Measurements from ENCODE around the gene KDSR. TPM values are rescaled to one million over a fixed set of nuclear protein-coding genes. Genes with fewer than 3 reads are reported as not detected.
"Not testable (repeated sequence)": the region's sequence is repeated elsewhere in the genome, so short reads cannot be mapped to it uniquely, and the experiment has no call there.

The KDSR gene
- total RNA-seq, 2 experiments from 2014 or later = 38.2 to 38.4 TPM

DNA sequence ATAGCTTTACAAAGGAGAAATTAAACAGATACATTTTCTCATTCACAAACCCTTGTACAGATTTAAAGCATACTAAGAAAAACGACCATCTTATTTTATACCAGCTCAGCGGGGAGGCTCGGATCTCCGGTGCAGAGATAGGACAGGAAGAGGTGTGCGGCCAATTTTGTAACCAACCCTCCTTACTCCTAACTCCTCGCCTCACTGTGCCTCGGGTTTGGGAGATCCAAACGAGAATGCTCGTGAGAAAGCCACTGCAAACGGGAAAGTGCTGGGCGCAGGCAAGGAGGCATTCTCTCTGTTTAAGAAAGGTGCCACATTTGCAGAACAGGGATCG is 1.2 kb downstream of the KDSR start:
- Mint-ChIP-seq H3K9me3 (ENCODE audit: insufficient read depth) (peaks cover 7% of the 10 kb centered on the region), H3K27me3 (ENCODE audit: low read depth) (no peaks in the 10 kb centered on the region), H3K4me3 (peak overlapping the region; percentile 81), H3K27ac (peak overlapping the region; percentile 60), H3K4me1 (ENCODE audit: low read depth) (peaks cover 39% of the 10 kb centered on the region), H3K36me3 (ENCODE audit: low read depth) (peaks cover 35% of the 10 kb centered on the region)
- ChIA-PET CTCF (interaction anchor here (0.5 to 3.9 kb wide), 12 partner anchors 25 to 349 kb away, joined by 3 to 32 read pairs (median 4); partner anchors contain the start of gene VPS4B), POLR2A (interaction anchor here (0.7 to 1.5 kb wide), 10 partner anchors 15 to 211 kb away, joined by 3 to 10 read pairs (median 4); partner anchors contain the start of gene VPS4B)
- DNase-seq = peak; percentile 43
- ATAC-seq = peak; percentile 11

DNA sequence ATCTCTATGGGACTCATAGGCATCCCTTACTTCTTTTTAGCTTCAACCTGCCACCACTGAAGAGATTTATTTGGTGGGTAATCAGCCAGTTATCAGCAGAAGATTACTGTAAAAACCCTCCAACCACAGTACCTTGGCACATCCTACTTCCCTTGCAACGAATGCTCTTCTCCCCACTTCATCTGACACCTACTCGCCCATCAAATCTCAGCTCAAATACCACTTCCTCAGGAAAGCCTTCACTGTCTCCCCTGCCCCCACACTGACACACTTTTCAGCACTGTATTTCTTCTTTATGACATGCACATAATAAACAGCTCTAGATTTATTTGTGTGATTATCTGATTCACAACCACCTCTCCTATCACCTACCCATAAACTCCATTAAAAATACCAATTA is 3.1 kb downstream of the KDSR start:
- H3K4me1 Mint-ChIP-seq (ENCODE audit: low read depth) = peaks cover 39% of the 10 kb centered on the region

DNA sequence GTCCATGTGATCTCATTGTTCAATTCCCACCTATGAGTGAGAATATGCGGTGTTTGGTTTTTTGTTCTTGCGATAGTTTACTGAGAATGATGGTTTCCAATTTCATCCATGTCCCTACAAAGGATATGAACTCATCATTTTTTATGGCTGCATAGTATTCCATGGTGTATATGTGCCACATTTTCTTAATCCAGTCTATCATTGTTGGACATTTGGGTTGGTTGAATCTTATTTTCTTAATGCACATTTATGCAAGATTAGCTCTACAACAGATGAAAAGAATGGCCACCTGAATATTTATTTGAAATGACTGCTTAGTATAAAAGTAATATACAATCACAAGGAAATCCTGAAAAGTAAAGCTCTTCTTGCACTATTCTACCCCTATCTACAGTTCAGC is 3.6 kb downstream of the KDSR start:
- H3K4me3 Mint-ChIP-seq; H3K27me3 Mint-ChIP-seq (ENCODE audit: low read depth); ATAC-seq; H3K27ac Mint-ChIP-seq; DNase-seq; H3K9me3 Mint-ChIP-seq (ENCODE audit: insufficient read depth): not testable (repeated sequence)
- ChIA-PET POLR2A (interaction anchor here (1.2 to 2.2 kb wide), 3 partner anchors 32 to 59 kb away, joined by 3 to 8 read pairs (median 5); partner anchors contain the start of gene VPS4B), CTCF (interaction anchor here (1.0 to 3.9 kb wide), 7 partner anchors 12 to 231 kb away, joined by 3 to 32 read pairs (median 6); no protein-coding TSS in a partner anchor)
- peaks cover 26% of the 10 kb centered on the region for H3K36me3 Mint-ChIP-seq (ENCODE audit: low read depth)
- H3K4me1 Mint-ChIP-seq (ENCODE audit: low read depth) = peaks cover 35% of the 10 kb centered on the region

More for the DNA sequence above, 3.1 kb downstream of the KDSR start:
- DNase-seq (peak; percentile 65), ATAC-seq (no peak)
- POLR2A ChIA-PET = interaction anchor here (1.2 to 2.2 kb wide), 3 partner anchors 31 to 58 kb away, joined by 3 to 8 read pairs (median 5); partner anchors contain the start of gene VPS4B
- Mint-ChIP-seq H3K27me3 (ENCODE audit: low read depth) (no peaks in the 10 kb centered on the region), H3K9me3 (ENCODE audit: insufficient read depth) (peaks cover 7% of the 10 kb centered on the region), H3K4me3 (peak overlapping the region; percentile 0), H3K36me3 (ENCODE audit: low read depth) (peaks cover 31% of the 10 kb centered on the region), H3K27ac (peak overlapping the region; percentile 10)
- CTCF ChIA-PET = interaction anchor here (1.0 to 3.9 kb wide), 7 partner anchors 13 to 232 kb away, joined by 3 to 32 read pairs (median 6); no protein-coding TSS in a partner anchor

DNA sequence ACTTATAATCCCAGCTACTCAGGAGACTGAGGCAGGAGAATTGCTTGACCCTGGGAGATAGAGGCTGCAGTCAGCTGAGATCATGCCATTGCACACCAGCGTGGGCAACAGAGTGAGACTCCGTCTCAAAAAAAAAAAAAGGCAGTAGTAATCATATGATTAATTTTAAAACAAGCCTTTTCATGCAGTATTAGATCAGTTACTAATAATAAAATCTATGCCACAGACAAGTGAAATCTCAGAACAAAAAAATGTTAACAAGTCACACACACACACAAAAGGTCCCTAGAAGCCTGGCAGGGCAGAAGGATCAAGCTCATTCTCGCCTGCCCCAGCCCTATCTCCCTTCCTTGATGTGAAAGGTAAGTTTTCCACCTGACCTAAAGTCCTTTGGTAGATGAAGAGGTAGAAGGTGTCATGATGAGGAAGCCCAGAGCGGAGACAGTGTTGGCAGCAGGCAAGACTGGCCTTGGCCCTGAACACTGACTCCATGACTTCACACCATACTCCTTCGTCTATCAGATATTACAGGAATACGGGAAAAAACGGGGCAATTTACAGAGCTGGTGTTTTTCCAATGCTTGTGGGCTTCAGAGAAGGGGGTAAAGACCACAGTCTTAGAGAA is 10.6 kb downstream of the KDSR start:
- H3K27me3 Mint-ChIP-seq (ENCODE audit: low read depth) = no peaks in the 10 kb centered on the region
- no peak overlapping the region for H3K4me3 Mint-ChIP-seq
- H3K9me3 Mint-ChIP-seq (ENCODE audit: insufficient read depth) = no peaks in the 10 kb centered on the region
- no peak overlapping the region for H3K27ac Mint-ChIP-seq
- CTCF ChIA-PET = interaction anchor here (0.6 to 1.7 kb wide), 2 partner anchors 83 to 123 kb away, joined by 3 to 5 read pairs; no protein-coding TSS in a partner anchor
- no peak for DNase-seq
- ATAC-seq = no peak
- POLR2A ChIA-PET = no interaction called here
- peaks cover 4% of the 10 kb centered on the region for H3K4me1 Mint-ChIP-seq (ENCODE audit: low read depth)
- peaks cover 30% of the 10 kb centered on the region for H3K36me3 Mint-ChIP-seq (ENCODE audit: low read depth)

DNA sequence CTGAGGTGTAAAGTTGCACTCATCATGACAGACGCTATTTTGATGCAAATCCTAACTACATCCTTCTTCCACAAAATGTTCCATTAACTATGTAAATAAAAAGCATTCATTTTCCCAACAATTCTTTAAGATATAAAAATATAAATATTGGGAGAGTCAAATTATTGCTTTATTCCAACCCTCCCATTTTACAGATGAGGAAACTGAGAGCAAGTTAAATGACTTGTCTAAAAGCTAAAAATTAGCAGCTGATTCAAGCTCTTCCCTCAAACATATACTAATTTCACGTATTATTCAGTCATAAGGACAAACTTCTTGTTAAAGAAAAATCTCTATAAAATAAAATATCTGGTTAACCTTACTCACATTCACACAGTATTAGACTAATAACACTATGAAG is 16.8 kb downstream of the KDSR start:
- ATAC-seq (no peak), DNase-seq (no peak)
- Mint-ChIP-seq H3K9me3 (ENCODE audit: insufficient read depth) (no peaks in the 10 kb centered on the region), H3K36me3 (ENCODE audit: low read depth) (peaks cover 32% of the 10 kb centered on the region), H3K4me3 (no peak overlapping the region), H3K27me3 (ENCODE audit: low read depth) (no peaks in the 10 kb centered on the region), H3K4me1 (ENCODE audit: low read depth) (no peaks in the 10 kb centered on the region), H3K27ac (no peak overlapping the region)
- ChIA-PET POLR2A (no interaction called here), CTCF (interaction anchor here (1.4 to 2.4 kb wide), 3 partner anchors 10 to 89 kb away, joined by 5 to 11 read pairs (median 5); no protein-coding TSS in a partner anchor)

DNA sequence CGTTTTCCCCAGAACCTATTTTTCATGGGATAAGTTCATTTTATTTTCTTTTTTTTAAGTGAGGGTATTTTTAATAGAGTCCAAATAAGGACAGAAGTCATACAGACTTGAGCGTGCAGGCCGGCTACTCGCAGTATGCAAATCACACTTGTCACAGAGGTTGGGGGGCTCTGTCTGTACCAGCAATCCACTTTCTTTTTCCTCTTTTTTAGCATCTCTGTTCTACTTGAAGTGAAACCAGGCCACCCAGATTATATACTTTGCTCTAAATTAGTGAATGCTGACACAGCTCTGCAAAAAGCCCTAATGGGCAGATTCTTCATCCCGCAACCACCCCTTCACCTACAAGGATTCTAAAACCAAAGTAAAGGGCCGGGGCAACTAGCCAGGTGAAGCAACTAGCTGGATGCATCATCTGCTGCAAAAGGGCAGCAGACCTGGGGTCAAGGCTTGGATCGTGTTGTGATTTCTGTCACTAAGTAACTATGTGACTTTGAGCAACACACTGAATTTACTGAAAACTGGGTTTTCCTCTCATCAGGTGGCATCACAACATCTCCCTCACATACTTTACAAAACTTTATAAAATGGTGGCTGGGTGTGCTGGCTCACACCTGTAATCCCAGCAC is 18.4 kb downstream of the KDSR start:
- H3K4me1 Mint-ChIP-seq (ENCODE audit: low read depth) = no peaks in the 10 kb centered on the region
- CTCF ChIA-PET = interaction anchor here (0.9 to 2.4 kb wide), 2 partner anchors 87 to 91 kb away, joined by 4 to 11 read pairs; no protein-coding TSS in a partner anchor

DNA sequence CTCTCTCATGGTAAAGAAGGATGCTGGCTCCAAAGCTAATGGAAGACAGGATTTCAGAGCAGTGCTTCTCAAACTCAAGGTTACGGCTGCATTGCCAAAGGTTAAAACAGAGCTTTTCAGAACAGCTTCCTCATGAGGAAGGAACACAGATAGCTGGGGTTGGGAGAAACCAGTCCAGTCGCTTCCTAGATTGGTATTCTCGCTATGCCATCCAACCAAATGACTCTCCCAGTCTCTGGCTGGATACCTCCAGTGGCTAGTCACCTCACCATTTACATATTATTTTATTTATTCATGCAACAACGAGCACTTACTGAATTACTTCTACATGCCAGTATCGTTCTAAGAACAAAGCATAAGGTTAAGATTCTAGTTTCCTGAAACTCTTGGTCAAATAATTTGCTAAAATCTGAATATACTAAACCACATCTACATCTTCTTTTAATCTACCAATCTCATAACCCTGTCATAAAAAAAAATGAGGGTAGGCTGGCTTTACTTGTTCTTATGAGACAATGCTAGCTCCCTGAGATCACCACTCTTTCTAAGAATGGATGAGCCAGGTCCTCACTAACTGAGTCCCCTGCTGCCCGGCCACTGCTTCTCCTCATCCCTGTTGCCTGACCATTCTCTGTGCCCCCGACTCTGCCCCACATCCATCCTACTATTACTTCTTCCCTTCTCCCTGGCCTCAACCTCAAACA is 20.4 kb downstream of the KDSR start:
- Mint-ChIP-seq H3K4me3 (no peak overlapping the region), H3K27me3 (ENCODE audit: low read depth) (no peaks in the 10 kb centered on the region), H3K9me3 (ENCODE audit: insufficient read depth) (no peaks in the 10 kb centered on the region), H3K36me3 (ENCODE audit: low read depth) (peaks cover 34% of the 10 kb centered on the region), H3K4me1 (ENCODE audit: low read depth) (no peaks in the 10 kb centered on the region), H3K27ac (no peak overlapping the region)
- CTCF ChIA-PET = interaction anchor here (1.0 kb wide), 1 partner anchor 24 kb away, joined by 3 read pairs; no protein-coding TSS in a partner anchor
- no peak for ATAC-seq
- no peak for DNase-seq
- POLR2A ChIA-PET = no interaction called here

More for the DNA sequence above, 18.4 kb downstream of the KDSR start:
- ATAC-seq = no peak
- H3K36me3 Mint-ChIP-seq (ENCODE audit: low read depth) = peaks cover 34% of the 10 kb centered on the region
- no peak overlapping the region for H3K27ac Mint-ChIP-seq
- H3K4me3 Mint-ChIP-seq = no peak overlapping the region
- no peaks in the 10 kb centered on the region for H3K9me3 Mint-ChIP-seq (ENCODE audit: insufficient read depth)
- H3K27me3 Mint-ChIP-seq (ENCODE audit: low read depth) = no peaks in the 10 kb centered on the region
- no peak for DNase-seq
- POLR2A ChIA-PET = no interaction called here

DNA sequence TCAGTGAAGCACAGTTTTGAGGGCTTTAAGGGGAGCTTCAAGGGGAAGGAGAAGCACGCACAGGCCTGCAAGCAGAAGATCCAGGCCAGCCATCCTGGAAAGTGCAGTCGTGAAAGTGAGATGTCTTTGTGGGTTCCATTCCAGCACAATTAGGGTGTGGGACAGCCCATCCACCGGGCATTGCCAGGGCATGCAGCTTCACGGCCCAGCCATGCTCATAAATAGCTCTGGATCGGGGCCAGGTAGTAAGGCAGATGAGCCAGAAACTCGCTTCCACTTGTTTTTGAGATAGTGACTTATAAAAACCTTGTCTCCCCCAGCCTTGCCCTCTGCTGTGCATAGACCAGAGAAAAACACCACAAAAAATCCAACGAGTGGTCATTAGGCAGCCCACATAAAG is 21.0 kb downstream of the KDSR start:
- peaks cover 36% of the 10 kb centered on the region for H3K36me3 Mint-ChIP-seq (ENCODE audit: low read depth)

DNA sequence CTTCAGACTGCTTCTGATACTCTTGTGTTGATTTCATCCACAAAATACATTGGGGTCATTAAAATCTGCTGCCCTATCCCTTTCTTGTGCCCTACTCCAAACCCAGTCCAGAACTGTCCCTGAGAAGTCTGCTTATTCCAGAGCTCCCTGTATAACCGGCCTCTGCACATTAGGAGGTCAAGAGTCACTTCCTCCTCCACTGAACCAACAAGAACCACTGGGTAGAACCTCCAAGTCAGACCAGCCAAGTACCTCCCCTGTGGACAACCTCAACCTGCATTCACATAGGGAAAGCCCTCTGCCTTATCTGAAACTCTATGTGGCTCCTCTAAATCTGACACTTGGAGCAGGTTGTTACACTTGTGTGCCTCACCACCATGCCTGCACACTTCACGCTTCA is 22.1 kb downstream of the KDSR start:
- CTCF ChIA-PET = interaction anchor here (1.3 kb wide), 1 partner anchor 95 kb away, joined by 4 read pairs; no protein-coding TSS in a partner anchor
- POLR2A ChIA-PET = no interaction called here
- H3K27me3 Mint-ChIP-seq (ENCODE audit: low read depth) = no peaks in the 10 kb centered on the region
- DNase-seq = no peak
- H3K27ac Mint-ChIP-seq = peak overlapping the region; percentile 43
- H3K9me3 Mint-ChIP-seq (ENCODE audit: insufficient read depth) = no peaks in the 10 kb centered on the region
- H3K36me3 Mint-ChIP-seq (ENCODE audit: low read depth) = peaks cover 40% of the 10 kb centered on the region
- ATAC-seq = no peak
- no peak overlapping the region for H3K4me3 Mint-ChIP-seq
- H3K4me1 Mint-ChIP-seq (ENCODE audit: low read depth) = peaks cover 3% of the 10 kb centered on the region

More for the DNA sequence above, 21.0 kb downstream of the KDSR start:
- H3K9me3 Mint-ChIP-seq (ENCODE audit: insufficient read depth) = no peaks in the 10 kb centered on the region
- H3K27me3 Mint-ChIP-seq (ENCODE audit: low read depth) = no peaks in the 10 kb centered on the region
- no peak overlapping the region for H3K27ac Mint-ChIP-seq
- CTCF ChIA-PET = no interaction called here
- no peaks in the 10 kb centered on the region for H3K4me1 Mint-ChIP-seq (ENCODE audit: low read depth)
- H3K4me3 Mint-ChIP-seq = no peak overlapping the region
- POLR2A ChIA-PET = no interaction called here
- DNase-seq (no peak), ATAC-seq (no peak)

DNA sequence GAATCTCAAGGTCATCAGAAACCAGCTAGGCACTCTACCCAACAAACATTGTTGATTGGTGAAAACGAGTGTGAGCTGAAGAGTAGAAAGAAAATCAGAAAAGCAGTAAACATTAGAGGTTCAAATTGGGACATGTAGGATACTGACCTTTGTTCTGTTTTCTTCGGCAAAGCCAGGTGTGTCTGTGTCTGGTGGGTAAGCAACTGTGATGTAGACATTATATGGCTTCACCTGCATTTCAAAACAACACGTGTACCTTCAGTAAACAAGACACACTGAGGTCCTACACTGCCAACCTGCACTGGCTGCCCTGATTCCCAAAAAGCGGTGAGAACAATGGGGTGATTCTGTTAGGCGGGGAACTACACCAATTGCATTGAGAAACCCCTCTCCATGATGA is 22.7 kb downstream of the KDSR start:
- Mint-ChIP-seq H3K27ac (no peak overlapping the region), H3K4me1 (ENCODE audit: low read depth) (peaks cover 3% of the 10 kb centered on the region), H3K27me3 (ENCODE audit: low read depth) (no peaks in the 10 kb centered on the region), H3K9me3 (ENCODE audit: insufficient read depth) (no peaks in the 10 kb centered on the region), H3K36me3 (ENCODE audit: low read depth) (peaks cover 37% of the 10 kb centered on the region), H3K4me3 (no peak overlapping the region)
- DNase-seq (no peak), ATAC-seq (no peak)
- ChIA-PET CTCF (interaction anchor here (1.3 kb wide), 2 partner anchors 67 to 96 kb away, joined by 3 to 4 read pairs; no protein-coding TSS in a partner anchor), POLR2A (no interaction called here)

DNA sequence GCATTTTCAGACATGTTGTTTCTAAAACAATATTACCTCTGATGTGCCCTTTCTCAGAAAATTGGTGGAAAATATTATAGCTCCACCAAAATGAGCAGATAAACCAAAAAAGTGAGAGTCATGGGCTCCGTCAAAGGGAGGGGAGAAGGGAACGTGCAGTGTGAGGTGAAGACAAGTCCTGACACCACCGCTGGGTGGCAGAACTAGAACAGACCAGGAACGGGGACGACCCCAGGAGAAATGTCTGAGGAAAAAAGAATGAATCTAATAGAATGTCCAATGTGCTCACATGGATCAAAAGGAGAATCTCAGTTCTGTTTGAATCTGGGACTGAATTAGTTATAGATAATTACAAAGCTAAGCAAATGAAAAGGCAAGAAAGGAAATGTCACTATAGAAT is 24.8 kb downstream of the KDSR start:
- POLR2A ChIA-PET = no interaction called here
- Mint-ChIP-seq H3K36me3 (ENCODE audit: low read depth) (peaks cover 34% of the 10 kb centered on the region), H3K4me1 (ENCODE audit: low read depth) (peaks cover 3% of the 10 kb centered on the region), H3K4me3 (no peak overlapping the region), H3K27me3 (ENCODE audit: low read depth) (no peaks in the 10 kb centered on the region), H3K27ac (no peak overlapping the region), H3K9me3 (ENCODE audit: insufficient read depth) (no peaks in the 10 kb centered on the region)
- CTCF ChIA-PET = interaction anchor here (0.8 to 4.7 kb wide), 8 partner anchors 15 to 325 kb away, joined by 3 to 55 read pairs (median 18); no protein-coding TSS in a partner anchor
- ATAC-seq (peak; percentile 64), DNase-seq (peak; percentile 45)
